GM12874 (cell line): ENCODE data around the gene UQCRC2.

Experiments
- CTCF ChIP-seq: IDR thresholded peaks from 2 replicates; pipeline ENCODE4 v1.5.1; 2011; ENCODE audit warnings: low read depth, mild to moderate bottlenecking, control low read depth, low read length, moderate library complexity; ENCODE audit not compliant: insufficient read depth

UQCRC2 gene

GRCh38 chr16:21964353-21964752, 11.2 kb downstream of the UQCRC2 start:
- no peak for TF ChIP-seq CTCF

- TF ChIP-seq CTCF: no peak
These were observed 18.7 kb downstream of the UQCRC2 start for GRCh38 chr16:21971856-21972255.

- TF ChIP-seq CTCF: no peak
These were observed 20.8 kb downstream of the UQCRC2 start for GRCh38 chr16:21973945-21974344.

GRCh38 chr16:21980032-21980431, 26.9 kb downstream of the UQCRC2 start:
- TF ChIP-seq CTCF: no peak

GRCh38 chr16:21982108-21982507, 28.9 kb downstream of the UQCRC2 start:
- no peak for TF ChIP-seq CTCF

- no peak for TF ChIP-seq CTCF
These were observed 30.9 kb downstream of the UQCRC2 start for GRCh38 chr16:21984062-21984461.

- TF ChIP-seq CTCF: no peak
These were observed 32.4 kb downstream of the UQCRC2 start for GRCh38 chr16:21985524-21985923.
